ENCODE data around the gene RIMKLA. TPM values are rescaled to one million over a fixed set of nuclear protein-coding genes. Genes with fewer than 3 reads are reported as not detected.

The RIMKLA gene
- total RNA-seq, 2 experiments from 2014 or later = not detected

- H3K79me2 ChIP-seq (ENCODE audit: insufficient read depth, low read depth, low read length) = peaks cover 36% of the 10 kb centered on the region
- no peak for DNase-seq (ENCODE audit: low spot score)
- peaks cover 18% of the 10 kb centered on the region for H4K20me1 ChIP-seq (ENCODE audit: insufficient read depth, low read length)
- ChIA-PET POLR2A (no interaction called here), CTCF (ENCODE audit: unreplicated experiment) (no interaction called here)
- H3K9me3 ChIP-seq (ENCODE audit: low read length) = no peaks in the 10 kb centered on the region
- no peaks in the 10 kb centered on the region for H3K36me3 ChIP-seq (ENCODE audit: insufficient read depth, low read length)
- no peak overlapping the region for H3K4me3 ChIP-seq (ENCODE audit: low read depth, low read length, poor library complexity, severe bottlenecking)
- H3K4me2 ChIP-seq (ENCODE audit: low read length) = no peak overlapping the region
- H2AFZ ChIP-seq (ENCODE audit: low read length) = no peak overlapping the region
- H3K9me2 ChIP-seq (ENCODE audit: insufficient read depth, low read length) = no peaks in the 10 kb centered on the region
- TF ChIP-seq CTCF (conservative IDR thresholded peaks at IDR 0.05; ENCODE audit: low read length) (no peak), EZH2phosphoT487 (IDR thresholded peaks at IDR 0.05; ENCODE audit: borderline replicate concordance, low read depth, low read length) (no peak)
- intact Hi-C loops (cut with micrococcal nuclease; ENCODE audit: unreplicated experiment) = loop anchor here (10.0 kb wide), 1 partner anchor 428 kb away; the partner anchor contains the start of genes C1orf50 and P3H1
- BruUV-seq (replicated peaks) = no TSS peak
- H3K4me1 ChIP-seq (ENCODE audit: insufficient read depth, low read length, poor library complexity, severe bottlenecking) = peaks cover 24% of the 10 kb centered on the region
- H3K27ac ChIP-seq (ENCODE audit: low read depth, low read length, poor library complexity, severe bottlenecking) = no peak overlapping the region
These were observed 43.6 kb upstream of the RIMKLA start for GRCh38 chr1:42336978-42337377.

GRCh38 chr1:42340093-42340492 is 40.5 kb upstream of the RIMKLA start:
- peaks cover 7% of the 10 kb centered on the region; the same call in 1 of the 2 replicates for H3K79me2 ChIP-seq (ENCODE audit: insufficient read depth, low read depth, low read length)
- TF ChIP-seq EZH2phosphoT487 (IDR thresholded peaks at IDR 0.05; ENCODE audit: borderline replicate concordance, low read depth, low read length) = no peak
- no peak for TF ChIP-seq CTCF (conservative IDR thresholded peaks at IDR 0.05; ENCODE audit: low read length)
- H3K9me2 ChIP-seq (ENCODE audit: insufficient read depth, low read length) = no peaks in the 10 kb centered on the region
- H3K36me3 ChIP-seq (ENCODE audit: insufficient read depth, low read length) = no peaks in the 10 kb centered on the region
- H3K4me1 ChIP-seq (ENCODE audit: insufficient read depth, low read length, poor library complexity, severe bottlenecking) = peaks cover 8% of the 10 kb centered on the region
- H3K27ac ChIP-seq (ENCODE audit: low read depth, low read length, poor library complexity, severe bottlenecking) = no peak overlapping the region
- no peaks in the 10 kb centered on the region for H3K9me3 ChIP-seq (ENCODE audit: low read length)
- no peak overlapping the region for H3K4me3 ChIP-seq (ENCODE audit: low read depth, low read length, poor library complexity, severe bottlenecking)
- no TSS peak for BruUV-seq (replicated peaks)
- POLR2A ChIA-PET = interaction anchor here (0.6 kb wide), 1 partner anchor 721 kb away, joined by 3 read pairs; no protein-coding TSS in a partner anchor
- DNase-seq (ENCODE audit: low spot score) = no peak
- H2AFZ ChIP-seq (ENCODE audit: low read length) = no peak overlapping the region
- CTCF ChIA-PET (ENCODE audit: unreplicated experiment) = no interaction called here
- intact Hi-C loops (cut with micrococcal nuclease; ENCODE audit: unreplicated experiment) = no loop called here
- no peaks in the 10 kb centered on the region for H4K20me1 ChIP-seq (ENCODE audit: insufficient read depth, low read length)
- no peak overlapping the region for H3K4me2 ChIP-seq (ENCODE audit: low read length)

- H3K36me3 ChIP-seq (ENCODE audit: insufficient read depth, low read length) = no peaks in the 10 kb centered on the region
- BruUV-seq (replicated peaks) = no TSS peak
- H3K79me2 ChIP-seq (ENCODE audit: insufficient read depth, low read depth, low read length) = peaks cover 4% of the 10 kb centered on the region; the same call in 1 of the 2 replicates
- H3K4me3 ChIP-seq (ENCODE audit: low read depth, low read length, poor library complexity, severe bottlenecking) = no peak overlapping the region
- no peak for TF ChIP-seq CTCF (conservative IDR thresholded peaks at IDR 0.05; ENCODE audit: low read length)
- TF ChIP-seq EZH2phosphoT487 (IDR thresholded peaks at IDR 0.05; ENCODE audit: borderline replicate concordance, low read depth, low read length) = no peak
- no peak overlapping the region for H2AFZ ChIP-seq (ENCODE audit: low read length)
- H3K9me3 ChIP-seq (ENCODE audit: low read length) = no peaks in the 10 kb centered on the region
- intact Hi-C loops (cut with micrococcal nuclease; ENCODE audit: unreplicated experiment) = no loop called here
- H3K27ac ChIP-seq (ENCODE audit: low read depth, low read length, poor library complexity, severe bottlenecking) = no peak overlapping the region
- H3K9me2 ChIP-seq (ENCODE audit: insufficient read depth, low read length) = no peaks in the 10 kb centered on the region
- ChIA-PET CTCF (ENCODE audit: unreplicated experiment) (no interaction called here), POLR2A (no interaction called here)
- peaks cover 5% of the 10 kb centered on the region for H3K4me1 ChIP-seq (ENCODE audit: insufficient read depth, low read length, poor library complexity, severe bottlenecking)
- H4K20me1 ChIP-seq (ENCODE audit: insufficient read depth, low read length) = no peaks in the 10 kb centered on the region
- DNase-seq (ENCODE audit: low spot score) = no peak
- no peak overlapping the region for H3K4me2 ChIP-seq (ENCODE audit: low read length)
These were observed 39.7 kb upstream of the RIMKLA start for GRCh38 chr1:42340901-42341300.
